HG02571 (cell line): ENCODE measurements around the gene LRRC23.

Experiments used
- ATAC-seq: cut with Tn5 transposase; IDR thresholded peaks from one replicate; pipeline ENCODE4 v1.9.1; 2021; ENCODE audit warnings: mild to moderate bottlenecking, moderate library complexity; ENCODE audit not compliant: unreplicated experiment

The LRRC23 gene

GRCh38 chr12:6955108-6956020 is 50.7 kb downstream of the LRRC23 start:
- no peak for ATAC-seq

- ATAC-seq, result no peak
Measured at GRCh38 chr12:6956021-6956727, 51.6 kb downstream of the LRRC23 start.

GRCh38 chr12:6957151-6957701 is 52.6 kb downstream of the LRRC23 start:
- no peak for ATAC-seq

GRCh38 chr12:6957741-6958608 is 53.4 kb downstream of the LRRC23 start:
- ATAC-seq, result no peak

- ATAC-seq, result no peak
Measured at GRCh38 chr12:6958609-6959057, 54.0 kb downstream of the LRRC23 start.

- ATAC-seq, result peak; percentile 40
Measured at GRCh38 chr12:6959058-6959804, 54.6 kb downstream of the LRRC23 start.

GRCh38 chr12:6959805-6960592 is 55.4 kb downstream of the LRRC23 start:
- no peak for ATAC-seq

GRCh38 chr12:6960593-6961277 is 56.1 kb downstream of the LRRC23 start:
- ATAC-seq, result peak; percentile 25

- peak; percentile 25 for ATAC-seq
Measured at GRCh38 chr12:6961278-6961694, 56.7 kb downstream of the LRRC23 start.

- no peak for ATAC-seq
Measured at GRCh38 chr12:6961695-6962284, 57.2 kb downstream of the LRRC23 start.

- ATAC-seq, result no peak
Measured at GRCh38 chr12:6962285-6963015, 57.8 kb downstream of the LRRC23 start.

- ATAC-seq, result no peak
Measured at GRCh38 chr12:6963016-6963731, 58.6 kb downstream of the LRRC23 start.
